ENCODE results near the gene CEP85L.

CEP85L gene

DNA sequence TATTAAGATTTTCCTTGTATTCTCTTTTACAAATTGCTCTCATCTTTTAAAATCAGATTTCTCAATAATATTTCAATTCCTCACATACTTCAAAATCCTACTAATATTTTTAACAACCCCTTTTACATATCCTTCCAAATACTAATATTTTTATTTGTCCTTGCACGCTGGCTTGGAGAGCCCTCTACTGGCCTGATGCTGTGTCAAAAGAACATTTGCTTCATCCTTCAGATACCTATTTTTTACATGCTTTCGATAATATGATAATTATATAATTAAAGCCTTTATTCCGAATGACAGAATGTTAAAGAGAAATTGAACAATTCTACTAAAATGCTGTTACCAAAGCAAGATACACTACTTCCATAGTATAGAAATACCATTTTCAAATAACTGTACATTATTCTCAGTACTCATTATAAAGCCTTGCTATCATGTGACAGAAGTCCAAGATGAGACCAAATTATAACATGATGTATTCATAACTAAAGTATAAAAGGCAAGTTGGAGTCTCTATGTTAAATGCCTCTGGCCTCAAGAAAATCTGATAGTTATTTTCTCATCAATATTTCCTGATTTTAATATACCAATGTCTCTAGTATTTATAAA lies 142.3 kb downstream of the CEP85L start:
- no peak overlapping the region for H3K4me3 ChIP-seq (ENCODE audit: low read length)
- TF ChIP-seq, protein P1, sequence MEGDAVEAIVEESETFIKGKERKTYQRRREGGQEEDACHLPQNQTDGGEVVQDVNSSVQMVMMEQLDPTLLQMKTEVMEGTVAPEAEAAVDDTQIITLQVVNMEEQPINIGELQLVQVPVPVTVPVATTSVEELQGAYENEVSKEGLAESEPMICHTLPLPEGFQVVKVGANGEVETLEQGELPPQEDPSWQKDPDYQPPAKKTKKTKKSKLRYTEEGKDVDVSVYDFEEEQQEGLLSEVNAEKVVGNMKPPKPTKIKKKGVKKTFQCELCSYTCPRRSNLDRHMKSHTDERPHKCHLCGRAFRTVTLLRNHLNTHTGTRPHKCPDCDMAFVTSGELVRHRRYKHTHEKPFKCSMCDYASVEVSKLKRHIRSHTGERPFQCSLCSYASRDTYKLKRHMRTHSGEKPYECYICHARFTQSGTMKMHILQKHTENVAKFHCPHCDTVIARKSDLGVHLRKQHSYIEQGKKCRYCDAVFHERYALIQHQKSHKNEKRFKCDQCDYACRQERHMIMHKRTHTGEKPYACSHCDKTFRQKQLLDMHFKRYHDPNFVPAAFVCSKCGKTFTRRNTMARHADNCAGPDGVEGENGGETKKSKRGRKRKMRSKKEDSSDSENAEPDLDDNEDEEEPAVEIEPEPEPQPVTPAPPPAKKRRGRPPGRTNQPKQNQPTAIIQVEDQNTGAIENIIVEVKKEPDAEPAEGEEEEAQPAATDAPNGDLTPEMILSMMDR (conservative IDR thresholded peaks at IDR 0.05; ENCODE audit: low read depth, low read length): peak; percentile 84
- peak; percentile 23 for DNase-seq (ENCODE audit: low read depth)

DNA sequence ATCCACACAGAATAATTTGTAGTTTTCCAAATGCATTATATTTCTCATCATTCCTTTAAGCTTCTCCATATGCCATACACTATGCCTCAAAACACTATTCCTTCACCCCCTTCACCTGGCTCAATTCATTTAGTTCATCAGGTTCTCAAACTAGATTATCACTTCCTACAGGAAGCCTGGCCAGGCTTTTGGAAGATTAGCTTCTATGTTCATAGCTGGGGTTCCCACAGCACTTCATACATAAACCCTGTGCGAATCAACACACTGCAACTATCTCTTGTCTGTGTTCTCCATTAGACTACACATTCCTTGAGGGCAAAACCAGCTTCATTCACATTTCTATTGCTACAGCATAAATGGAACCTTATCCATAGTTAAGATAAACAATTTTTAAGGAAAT lies 143.8 kb downstream of the CEP85L start:
- TF ChIP-seq, protein P1 (conservative IDR thresholded peaks at IDR 0.05; ENCODE audit: low read depth, low read length): no peak
- no peak overlapping the region for H3K4me3 ChIP-seq (ENCODE audit: low read length)
- no peak for DNase-seq (ENCODE audit: low read depth)

DNA sequence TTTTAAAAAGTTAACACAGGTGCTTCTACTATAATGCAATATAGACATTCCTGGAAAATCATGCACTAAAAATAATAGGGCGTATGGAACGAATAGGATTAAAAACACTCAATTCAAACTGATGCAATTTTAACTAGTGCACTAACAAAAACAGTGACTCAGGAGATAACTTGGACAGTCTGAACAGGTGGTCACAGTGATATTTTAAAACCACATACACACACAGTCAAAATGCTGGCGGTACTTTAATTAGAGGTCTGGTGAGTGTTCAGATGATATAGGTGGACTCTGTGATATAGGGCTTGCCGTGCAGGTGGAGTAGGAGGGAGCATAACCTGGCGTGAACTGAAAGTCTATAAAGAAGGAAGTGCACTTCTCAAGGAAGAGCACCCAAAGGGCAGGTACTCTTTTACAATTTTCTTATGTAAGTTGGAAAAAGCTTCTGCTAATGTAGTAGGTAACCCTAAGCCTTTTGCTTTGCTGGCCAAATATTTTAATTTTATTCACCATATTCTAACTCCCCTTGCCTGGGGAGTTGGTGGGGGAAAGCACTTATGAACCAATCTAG lies 145.2 kb downstream of the CEP85L start:
- DNase-seq (ENCODE audit: low read depth): no peak
- H3K4me3 ChIP-seq (ENCODE audit: low read length): no peak overlapping the region
- TF ChIP-seq, protein P1 (conservative IDR thresholded peaks at IDR 0.05; ENCODE audit: low read depth, low read length): no peak

DNA sequence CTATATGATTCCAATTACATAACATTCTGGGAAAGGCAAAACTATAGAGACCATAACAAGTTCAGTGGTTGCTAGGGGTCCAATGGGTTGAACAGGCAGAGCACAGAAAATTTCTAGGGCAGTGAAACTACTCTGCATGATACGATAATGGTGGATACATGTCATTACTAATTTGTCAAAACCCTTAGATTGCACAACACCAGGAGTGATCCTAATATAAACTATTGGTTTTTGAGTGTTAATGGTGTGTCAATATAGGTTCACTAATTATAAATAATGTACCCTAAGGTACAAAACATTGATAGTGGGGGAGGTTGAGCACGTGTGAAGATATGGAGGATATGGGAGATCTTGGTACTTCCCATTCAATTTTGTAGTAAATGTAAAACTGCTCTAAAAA lies 145.7 kb downstream of the CEP85L start:
- no peak overlapping the region for H3K4me3 ChIP-seq (ENCODE audit: low read length)
- TF ChIP-seq, protein P1 (conservative IDR thresholded peaks at IDR 0.05; ENCODE audit: low read depth, low read length): no peak
- no peak for DNase-seq (ENCODE audit: low read depth)

DNA sequence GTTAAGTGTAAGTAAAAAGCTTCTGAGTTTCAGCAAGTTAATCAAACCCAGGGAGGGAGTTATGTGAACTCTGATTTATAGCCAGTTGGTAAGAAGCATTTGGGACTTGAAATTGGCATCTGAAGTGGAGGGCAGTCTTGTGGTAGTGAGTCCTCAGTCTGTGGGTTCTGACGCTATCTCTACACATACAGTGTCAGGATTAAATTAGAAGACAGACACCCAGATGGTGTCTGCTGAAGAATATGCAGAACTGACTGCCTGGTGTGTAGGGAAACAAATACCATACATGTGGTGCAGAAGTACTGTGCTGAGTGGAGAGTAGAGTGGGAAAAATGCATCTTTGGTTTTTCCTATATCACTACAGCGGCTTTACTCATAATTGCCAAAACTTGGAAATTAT lies 146.8 kb downstream of the CEP85L start:
- no peak for DNase-seq (ENCODE audit: low read depth)
- TF ChIP-seq, protein P1 (conservative IDR thresholded peaks at IDR 0.05; ENCODE audit: low read depth, low read length): no peak
- H3K4me3 ChIP-seq (ENCODE audit: low read length): no peak overlapping the region

DNA sequence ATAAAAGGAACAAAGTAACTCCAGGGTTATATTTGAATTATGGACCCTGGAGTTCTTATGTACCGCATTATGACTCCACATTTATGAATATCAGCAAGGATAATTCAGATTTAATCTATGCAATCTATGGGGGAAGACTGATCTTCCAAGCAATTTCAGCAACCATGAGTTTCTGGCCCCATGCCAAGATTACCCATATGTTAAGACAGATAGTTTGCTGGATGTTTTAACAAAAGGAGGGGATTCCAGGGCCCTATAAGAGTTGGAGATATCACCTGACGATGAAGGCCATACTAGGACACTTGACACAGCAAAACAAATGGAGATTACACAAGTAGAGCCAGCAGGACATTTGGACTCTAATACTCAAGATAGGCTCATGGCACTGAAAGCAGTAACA lies 149.2 kb downstream of the CEP85L start:
- H3K4me3 ChIP-seq (ENCODE audit: low read length): no peak overlapping the region
- TF ChIP-seq, protein P1 (conservative IDR thresholded peaks at IDR 0.05; ENCODE audit: low read depth, low read length): no peak
- DNase-seq (ENCODE audit: low read depth): no peak

DNA sequence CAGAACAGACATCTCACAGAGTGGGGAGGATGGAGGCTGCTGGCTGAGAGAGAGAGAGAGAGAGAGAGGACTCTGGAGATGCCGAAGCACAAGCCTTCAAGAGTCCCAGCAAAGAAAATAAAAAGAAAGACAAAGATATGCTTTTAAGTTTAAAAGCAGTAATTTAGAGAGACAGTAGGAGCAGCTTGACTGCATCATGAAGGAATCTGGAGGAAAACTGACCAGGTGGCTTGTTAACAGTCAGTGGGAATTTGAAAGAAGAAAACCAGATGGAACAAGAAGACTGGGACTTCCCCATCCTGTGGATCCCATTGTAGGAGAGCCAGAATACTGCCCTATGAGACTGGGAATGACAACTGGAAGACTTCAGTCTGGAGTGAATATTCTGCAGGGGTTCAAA lies 149.6 kb downstream of the CEP85L start:
- DNase-seq (ENCODE audit: low read depth): no peak
- TF ChIP-seq, protein P1 (conservative IDR thresholded peaks at IDR 0.05; ENCODE audit: low read depth, low read length): no peak

More for the DNA sequence above, 149.6 kb downstream of the CEP85L start:
- no peak overlapping the region for H3K4me3 ChIP-seq (ENCODE audit: low read length)
